A673 (cell line): ENCODE results near the gene LRCH1.

Experiments
- CTCF ChIP-seq: fragments of 300-800, 200-600 bp; sonication (generic); conservative IDR thresholded peaks from 2 replicates; pipeline ENCODE4 v1.5.1; 2017; ENCODE audit warnings: low read depth, mild to moderate bottlenecking, antibody characterized with exemption, low read length, moderate library complexity, mixed read lengths
- EZH2 ChIP-seq: fragments of 200-600 bp; sonication (generic); IDR thresholded peaks from 2 replicates; pipeline ENCODE4 v1.6.1; 2017; ENCODE audit warnings: borderline replicate concordance, low read depth, mild to moderate bottlenecking, mixed read lengths, antibody characterized with exemption, low read length; ENCODE audit not compliant: poor library complexity, severe bottlenecking

- TF ChIP-seq CTCF, result no peak
- no peak for TF ChIP-seq EZH2
Measured at GRCh38 chr13:46602531-46602930, 49.6 kb downstream of the LRCH1 start.
